H1 (cell line): ENCODE results near the gene C6orf120. TPM values are rescaled to one million over a fixed set of nuclear protein-coding genes. Genes with fewer than 3 reads are reported as not detected.

ENCODE experiments used
- CHD7 ChIP-seq: fragments of 300-600 bp; sonication (generic); IDR thresholded peaks from 2 replicates; pipeline ENCODE4 v1.7.1; 2012; ENCODE audit warnings: low read length, moderate library complexity, mild to moderate bottlenecking, inconsistent platforms; ENCODE audit not compliant: insufficient replicate concordance
- MAFK ChIP-seq: IDR thresholded peaks from 2 replicates; pipeline ENCODE4 v1.6.1; 2012; ENCODE audit warnings: low read depth, mild to moderate bottlenecking, improper control_type of control experiment, low read length
- polyA plus RNA-seq, 7 experiments: library from polyadenylated mRNA; depleted of rRNA in 3 of 7; stranded (reverse) in 5 of 7; unstranded in 2 of 7; fragments of >200 nt in 5 of 7; fragments of 200-250 nt in 2 of 7; gene quantifications; 1 replicate in 5 of 7; 2 replicates in 1 of 7; 4 replicates in 1 of 7; pipeline versions ENCODE4 v1.2.1 to v1.2.3, GENCODE V29; 2011 to 2013; ENCODE audit warnings: missing spikeins in 2 of 7, mixed read lengths in 2 of 7
- total RNA-seq: library from RNA; stranded (reverse); fragmentation: NEBNext Ultra II Directional; extraction: Animal tissue kit (Norgen Biotek cat#: 25700); gene quantifications from 2 replicates; pipeline ENCODE4 v1.2.1, GENCODE V29; 2021

Gene C6orf120
- total and polyA plus RNA-seq, 2 of the 8 experiments (the other 6 are each of a cell fraction or from before 2014, with no cell fraction given), result 16.2 to 30.6 TPM

- TF ChIP-seq CHD7, result no peak
- no peak for TF ChIP-seq MAFK
Observed at GRCh38 chr6:169719117-169719516, 17.2 kb downstream of the C6orf120 start (continued).
